ENCODE measurements around the gene THY1. TPM values are rescaled to one million over a fixed set of nuclear protein-coding genes. Genes with fewer than 3 reads are reported as not detected.

Gene THY1
- total and polyA plus RNA-seq, 9 of the 15 experiments (the other 6 are each of a cell fraction or from before 2014, with no cell fraction given): 0.07 to 0.40 (median 0.16) TPM; not detected in 5

GRCh38 chr11:119424276-119424675, 1.3 kb upstream of the THY1 start (continued):
- no peak for TF ChIP-seq ZBTB8A (IDR thresholded peaks at IDR 0.05; ENCODE audit: partially characterized antibody)
- no peak for TF ChIP-seq GTF2A2 (tag; IDR thresholded peaks at IDR 0.05)
- no peak for TF ChIP-seq NR2C2 (CRISPR knock-in tag; IDR thresholded peaks at IDR 0.05)
- TF ChIP-seq NR2C2 (tag; IDR thresholded peaks at IDR 0.05): no peak
- TF ChIP-seq THAP7 (CRISPR knock-in tag; IDR thresholded peaks at IDR 0.05): no peak
- no peak for TF ChIP-seq CTBP1 (IDR thresholded peaks at IDR 0.05; ENCODE audit: borderline replicate concordance)
- no peak for TF ChIP-seq ARID1B (IDR thresholded peaks at IDR 0.05)
- no peak for TF ChIP-seq PTTG1 (tag; IDR thresholded peaks at IDR 0.05; ENCODE audit: low read depth)

- Histone ChIP-seq H3K36me3 (ENCODE audit: control insufficient read depth, insufficient read depth, low read length) (no peaks in the 10 kb centered on the region), H3K4me1 (replicated peaks in 1 of 2; ENCODE audit: control insufficient read depth in 2 of 2, insufficient read depth in 2 of 2, low read length in 2 of 2) (peaks cover 5 to 23% of the 10 kb centered on the region in 2 experiments; a peak in 3 of 5 replicates), H2AFZ (ENCODE audit: low read depth, low read length) (no peak overlapping the region), H3K4me2 (ENCODE audit: insufficient read depth, low read length) (no peak overlapping the region), H3K27ac (ENCODE audit: extremely low read depth, low read depth, low read length) (no peak overlapping the region), H3K79me2 (ENCODE audit: control insufficient read depth, insufficient read depth, low read length) (no peaks in the 10 kb centered on the region), H3K27me3 (ENCODE audit: control insufficient read depth in 2 of 2, insufficient read depth in 2 of 2, low read length in 2 of 2) (peaks cover 0 to 16% of the 10 kb centered on the region in 2 experiments; a peak in 1 of 5 replicates), H3K9ac (ENCODE audit: insufficient read depth in 1 of 2, low read depth in 2 of 2, low read length in 2 of 2) (no peak overlapping the region), H3K4me3 (no peak overlapping the region), H3K9me1 (ENCODE audit: control insufficient read depth, insufficient read depth, low read length) (no peaks in the 10 kb centered on the region), H3K9me3 (replicated peaks; ENCODE audit: control insufficient read depth, insufficient read depth, low read depth, low read length) (no peaks in the 10 kb centered on the region), H4K20me1 (replicated peaks; ENCODE audit: control insufficient read depth, insufficient read depth, low read length) (0 out of 2 replicates have a peak, but pooled peaks cover 2% of the 10 kb centered on the region)
- ChIA-PET POLR2A (interaction anchor here (1.0 kb wide), 1 partner anchor 15 kb away, joined by 3 read pairs; no protein-coding TSS in a partner anchor), CTCF (ENCODE audit: low intra/inter-chr PET ratio) (no interaction called here)
- no TSS peak for BruUV-seq (replicated peaks)
- ATAC-seq (no peak), DNase-seq (ENCODE audit: extremely low read depth in 1 of 4, low spot score in 3 of 4) (peak in 1 of 4 experiments; percentile 10), FAIRE-seq (no peak)
- in situ Hi-C loops (cut with MboI): no loop called here
- intact Hi-C loops (cut with micrococcal nuclease): no loop called here
- 26% methylated on average over 14 of the region's 14 CpGs for WGBS (ENCODE audit: insufficient coverage, low coverage, missing lambda C conversion rate)
- no peak for TF ChIP-seq CREBBP (IDR thresholded peaks at IDR 0.05; ENCODE audit: low read depth, low read length)
- no peak for TF ChIP-seq MTA2 (IDR thresholded peaks at IDR 0.05; ENCODE audit: low read depth)
- TF ChIP-seq TBP (optimal IDR thresholded peaks at IDR 0.05; ENCODE audit: low read depth, low read length): peak; percentile 82
- TF ChIP-seq POLR3A (IDR thresholded peaks at IDR 0.05; ENCODE audit: borderline replicate concordance, extremely low read depth, insufficient read depth, insufficient read length): peak; percentile 56
- no peak for TF ChIP-seq LCOR (CRISPR knock-in tag; IDR thresholded peaks at IDR 0.05)
- no peak for TF ChIP-seq NCOA6 (IDR thresholded peaks at IDR 0.05)
- no peak for TF ChIP-seq ZNF217 (CRISPR knock-in tag; IDR thresholded peaks at IDR 0.05)
- TF ChIP-seq ZNF121 (CRISPR knock-in tag; conservative IDR thresholded peaks at IDR 0.05): no peak
- no peak for TF ChIP-seq PRMT5 (CRISPR knock-in tag; IDR thresholded peaks at IDR 0.05)
- TF ChIP-seq WHSC1 (IDR thresholded peaks at IDR 0.05; ENCODE audit: low read length): no peak
Measured at GRCh38 chr11:119423509-119424254, 710 bp upstream of the THY1 start.
